Measurements from ENCODE around the gene CCT5.

DNA sequence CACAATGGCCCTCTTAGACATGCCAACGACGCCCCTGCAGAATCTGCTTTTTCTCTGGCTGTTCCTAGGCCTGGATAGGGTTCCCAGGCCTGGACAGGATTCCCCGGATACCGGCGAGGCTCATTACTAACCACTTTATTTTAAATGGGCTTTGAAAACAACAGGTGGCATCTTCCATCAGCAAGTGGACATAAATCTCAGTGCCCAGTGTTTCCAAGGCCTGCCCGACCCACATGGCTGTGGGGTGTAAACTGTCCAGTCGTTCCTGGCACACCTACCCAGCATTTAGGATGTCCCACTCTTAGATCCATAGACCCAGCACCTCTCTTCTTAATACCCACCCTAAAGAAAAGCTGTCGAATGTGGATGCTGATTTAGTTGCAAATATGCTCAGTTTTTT is 56.7 kb downstream of the CCT5 start:
- no peak for TF ChIP-seq POLR2AphosphoS5 (IDR thresholded peaks at IDR 0.05; ENCODE audit: low read depth, low read length)
- no peak for TF ChIP-seq TAF1 (IDR thresholded peaks at IDR 0.05; ENCODE audit: borderline replicate concordance, insufficient read depth, low read length)
